ENCODE results near the gene CMAS.

Gene CMAS

DNA sequence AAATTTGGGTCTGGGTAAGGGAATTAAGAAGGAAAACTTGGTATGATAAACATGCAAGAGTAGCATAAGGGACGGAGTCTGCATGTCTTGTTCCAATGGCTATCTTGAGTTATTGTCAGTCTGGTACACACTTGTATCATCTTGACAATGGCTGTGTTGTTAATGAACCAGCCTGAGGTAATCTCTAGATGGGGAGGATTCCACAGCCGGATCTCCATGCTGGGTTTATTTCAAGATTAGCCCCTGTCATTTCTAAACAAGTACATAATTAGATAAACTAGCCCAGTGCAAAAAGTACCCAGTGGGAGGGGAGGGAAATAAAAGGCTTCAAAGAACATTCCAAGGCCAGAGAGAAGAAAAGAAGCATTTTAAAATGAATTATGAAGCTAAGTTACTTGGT lies 16.5 kb upstream of the CMAS start:
- no peaks in the 10 kb centered on the region for H3K36me3 ChIP-seq
- H3K9me3 ChIP-seq: peaks cover 5% of the 10 kb centered on the region
- H3K4me3 ChIP-seq: no peak overlapping the region
- no peak overlapping the region for H3K4me2 ChIP-seq
- H3K9ac ChIP-seq: no peak overlapping the region
- H3K27me3 ChIP-seq: no peaks in the 10 kb centered on the region
- H4K20me1 ChIP-seq: no peaks in the 10 kb centered on the region
- no peak overlapping the region for H3K27ac ChIP-seq
- peaks cover 4% of the 10 kb centered on the region; the same call in 1 of the 2 replicates for H3K4me1 ChIP-seq
- TF ChIP-seq Cebpa-rat (IDR thresholded peaks at IDR 0.05): no peak

DNA sequence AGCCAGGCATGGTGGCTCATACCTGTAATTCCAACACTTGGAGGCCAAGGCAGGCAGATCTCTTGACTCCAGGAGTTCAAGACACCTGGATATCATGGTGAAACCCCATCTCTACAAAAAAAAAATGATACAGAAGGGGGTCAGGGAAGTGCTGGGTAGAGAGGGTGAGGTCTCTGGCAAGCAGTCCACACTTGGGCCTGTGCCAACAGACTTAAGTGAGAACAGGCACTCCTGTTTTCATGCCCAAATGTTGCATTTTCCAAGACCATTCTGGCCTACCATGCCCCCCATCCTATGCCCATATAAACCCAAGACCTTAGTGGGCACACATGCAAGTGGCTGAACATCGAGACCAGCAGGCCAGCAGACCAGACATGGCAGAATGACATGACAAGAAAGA lies 16.0 kb upstream of the CMAS start:
- H3K4me2 ChIP-seq: no peak overlapping the region
- H3K27me3 ChIP-seq: no peaks in the 10 kb centered on the region
- no peak for TF ChIP-seq Cebpa-rat (IDR thresholded peaks at IDR 0.05)
- no peak overlapping the region for H3K9ac ChIP-seq
- no peak overlapping the region for H3K27ac ChIP-seq
- no peaks in the 10 kb centered on the region; the same call in 1 of the 2 replicates for H3K9me3 ChIP-seq
- H3K4me1 ChIP-seq: peaks cover 9% of the 10 kb centered on the region; the same call in 1 of the 2 replicates
- H4K20me1 ChIP-seq: no peaks in the 10 kb centered on the region
- no peak overlapping the region for H3K4me3 ChIP-seq
- no peaks in the 10 kb centered on the region for H3K36me3 ChIP-seq

DNA sequence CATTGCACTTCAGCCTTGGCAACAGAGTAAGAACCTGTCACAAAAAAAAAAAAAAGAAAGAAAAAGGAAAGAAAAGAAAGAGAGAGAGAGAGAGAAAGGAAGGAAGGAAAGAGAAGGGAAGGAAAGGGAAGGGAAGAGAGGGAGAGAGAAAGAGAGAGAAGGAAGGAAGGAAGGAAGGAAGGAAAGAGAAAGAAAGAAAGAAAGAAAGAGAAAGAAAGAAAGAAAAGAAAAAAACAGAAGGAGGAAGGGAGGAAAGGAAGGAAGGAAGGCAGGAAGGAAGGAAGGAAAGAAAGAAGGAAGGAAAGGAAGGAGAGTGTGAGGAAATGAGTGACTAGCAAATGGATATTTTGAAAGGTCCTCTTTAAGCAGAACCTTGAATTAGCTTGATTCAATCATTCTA lies 13.3 kb upstream of the CMAS start:
- H4K20me1 ChIP-seq: no peaks in the 10 kb centered on the region
- H3K27ac ChIP-seq: no peak overlapping the region
- no peaks in the 10 kb centered on the region for H3K9me3 ChIP-seq
- no peaks in the 10 kb centered on the region for H3K27me3 ChIP-seq
- H3K9ac ChIP-seq: no peak overlapping the region
- TF ChIP-seq Cebpa-rat (IDR thresholded peaks at IDR 0.05): no peak
- H3K36me3 ChIP-seq: no peaks in the 10 kb centered on the region
- peaks cover 10% of the 10 kb centered on the region; the same call in 1 of the 2 replicates for H3K4me1 ChIP-seq
- H3K4me2 ChIP-seq: no peak overlapping the region
- no peak overlapping the region for H3K4me3 ChIP-seq

DNA sequence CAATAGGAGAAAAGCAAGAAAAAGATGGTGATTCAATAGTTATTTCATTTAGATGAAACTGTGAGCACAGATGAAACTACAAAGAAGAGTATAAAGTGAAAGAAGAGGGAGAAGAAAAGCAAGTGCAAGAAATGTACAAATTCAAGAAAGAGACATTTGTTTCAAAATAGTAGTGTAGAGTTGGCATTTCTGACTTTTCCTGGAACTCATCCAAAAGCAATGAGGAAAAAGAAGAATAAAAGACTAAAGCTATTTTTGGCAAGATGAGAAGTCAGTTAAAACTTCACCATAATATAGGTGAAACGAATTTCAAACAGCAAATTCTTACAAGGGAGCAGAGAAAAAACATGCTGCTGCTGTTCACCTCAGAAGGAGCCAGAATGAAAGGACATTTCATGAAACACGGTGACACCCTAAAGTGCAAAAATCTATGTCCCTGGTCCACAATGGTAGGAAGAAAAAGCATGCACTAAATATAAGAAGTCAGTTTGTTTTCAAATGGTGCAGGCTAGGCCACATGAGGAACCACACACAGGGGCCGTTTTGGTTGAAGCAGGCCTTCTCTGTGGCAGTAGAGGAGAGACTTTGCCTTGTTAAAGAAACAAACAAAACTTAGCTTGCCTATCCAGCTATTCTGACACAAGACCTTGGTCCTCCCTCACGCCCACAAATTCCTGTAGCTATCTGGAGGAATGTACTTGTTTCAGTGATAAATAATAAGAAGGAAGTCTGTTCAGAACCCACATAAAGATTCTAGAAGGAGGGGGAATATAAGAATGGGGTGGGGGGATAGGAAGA lies 11.1 kb upstream of the CMAS start:
- H3K27ac ChIP-seq: no peak overlapping the region
- peak overlapping the region; percentile 19; the same call in 1 of the 2 replicates for H3K4me2 ChIP-seq
- H3K27me3 ChIP-seq: no peaks in the 10 kb centered on the region
- peaks cover 10% of the 10 kb centered on the region; the same call in 1 of the 2 replicates for H3K4me1 ChIP-seq
- TF ChIP-seq Cebpa-rat (IDR thresholded peaks at IDR 0.05): no peak
- H3K4me3 ChIP-seq: no peak overlapping the region
- H3K36me3 ChIP-seq: no peaks in the 10 kb centered on the region
- H3K9me3 ChIP-seq: no peaks in the 10 kb centered on the region
- no peak overlapping the region for H3K9ac ChIP-seq
- H4K20me1 ChIP-seq: no peaks in the 10 kb centered on the region

DNA sequence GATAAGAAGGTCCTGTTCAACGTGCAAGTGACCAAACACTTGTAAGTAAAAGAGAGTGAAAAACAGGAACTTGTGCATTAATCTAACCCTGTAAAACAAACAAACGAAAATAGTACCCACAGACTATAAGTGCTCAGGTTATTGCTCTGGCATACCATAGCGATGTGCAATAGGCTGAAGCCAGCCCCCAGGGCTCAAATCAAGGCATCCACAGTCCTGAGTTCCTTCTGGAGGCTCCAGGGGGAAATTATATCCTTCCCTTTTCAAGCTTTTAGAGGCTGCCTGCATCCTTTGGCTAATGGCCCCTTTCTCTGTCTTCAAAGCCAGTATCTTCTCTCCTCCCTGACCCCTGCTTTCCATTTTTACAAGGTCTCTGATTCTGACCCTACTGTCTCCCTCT lies 8.1 kb upstream of the CMAS start:
- TF ChIP-seq Cebpa-rat (IDR thresholded peaks at IDR 0.05): no peak
- H3K9me3 ChIP-seq: no peaks in the 10 kb centered on the region
- peaks cover 10% of the 10 kb centered on the region; the same call in 1 of the 2 replicates for H3K4me1 ChIP-seq
- H3K27me3 ChIP-seq: no peaks in the 10 kb centered on the region
- H3K27ac ChIP-seq: no peak overlapping the region
- no peak overlapping the region for H3K4me3 ChIP-seq
- no peaks in the 10 kb centered on the region for H3K36me3 ChIP-seq
- H3K4me2 ChIP-seq: no peak overlapping the region
- H3K9ac ChIP-seq: no peak overlapping the region
- H4K20me1 ChIP-seq: no peaks in the 10 kb centered on the region

DNA sequence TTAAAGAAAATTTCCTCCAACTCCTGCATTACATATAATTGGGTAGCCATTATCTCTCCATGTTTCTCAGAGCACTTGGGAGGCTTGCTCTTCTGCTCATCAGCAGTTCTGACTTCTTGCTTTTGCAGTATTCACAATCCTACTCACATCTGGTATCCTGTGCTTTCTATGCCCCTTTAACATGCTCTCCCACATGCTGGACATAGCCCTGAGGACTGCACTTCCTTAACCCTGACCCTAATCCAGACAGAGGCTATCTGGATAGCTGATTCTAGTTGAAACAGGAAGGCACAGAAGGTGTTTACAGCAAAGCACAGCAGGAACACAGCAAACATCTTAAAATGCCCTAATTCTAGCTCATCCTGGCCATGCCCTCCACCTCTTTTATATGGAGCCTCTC lies 7.3 kb upstream of the CMAS start:
- Histone ChIP-seq H4K20me1 (no peaks in the 10 kb centered on the region), H3K4me1 (peaks cover 10% of the 10 kb centered on the region; the same call in 1 of the 2 replicates), H3K27me3 (no peaks in the 10 kb centered on the region), H3K4me2 (no peak overlapping the region), H3K4me3 (no peak overlapping the region), H3K9me3 (no peaks in the 10 kb centered on the region), H3K27ac (no peak overlapping the region), H3K9ac (no peak overlapping the region), H3K36me3 (no peaks in the 10 kb centered on the region)
- no peak for TF ChIP-seq Cebpa-rat (IDR thresholded peaks at IDR 0.05)

DNA sequence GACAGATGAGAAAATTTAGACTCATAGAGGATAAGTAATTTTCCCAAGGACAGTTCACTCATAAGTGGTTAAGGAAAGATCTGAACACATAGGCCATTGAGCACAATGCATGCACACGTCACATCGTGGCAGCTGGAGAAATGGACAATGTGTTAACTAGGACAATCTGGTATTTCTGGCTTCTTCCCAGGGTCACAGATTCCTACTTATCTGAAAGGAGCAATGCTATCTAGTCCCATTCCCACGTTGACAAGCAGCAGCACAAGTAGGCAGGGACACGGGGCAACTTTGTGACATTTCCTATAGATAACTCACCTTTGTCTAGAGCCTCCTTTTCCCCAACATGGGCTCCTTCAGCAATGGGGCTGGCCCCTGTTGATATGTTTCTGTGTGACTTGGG lies 6.7 kb upstream of the CMAS start:
- Histone ChIP-seq H3K4me1 (peaks cover 8% of the 10 kb centered on the region; the same call in 1 of the 2 replicates), H3K4me2 (no peak overlapping the region), H3K36me3 (no peaks in the 10 kb centered on the region), H3K9ac (no peak overlapping the region), H3K9me3 (no peaks in the 10 kb centered on the region), H3K27me3 (no peaks in the 10 kb centered on the region), H4K20me1 (no peaks in the 10 kb centered on the region), H3K27ac (no peak overlapping the region), H3K4me3 (no peak overlapping the region)
- TF ChIP-seq Cebpa-rat (IDR thresholded peaks at IDR 0.05): no peak

DNA sequence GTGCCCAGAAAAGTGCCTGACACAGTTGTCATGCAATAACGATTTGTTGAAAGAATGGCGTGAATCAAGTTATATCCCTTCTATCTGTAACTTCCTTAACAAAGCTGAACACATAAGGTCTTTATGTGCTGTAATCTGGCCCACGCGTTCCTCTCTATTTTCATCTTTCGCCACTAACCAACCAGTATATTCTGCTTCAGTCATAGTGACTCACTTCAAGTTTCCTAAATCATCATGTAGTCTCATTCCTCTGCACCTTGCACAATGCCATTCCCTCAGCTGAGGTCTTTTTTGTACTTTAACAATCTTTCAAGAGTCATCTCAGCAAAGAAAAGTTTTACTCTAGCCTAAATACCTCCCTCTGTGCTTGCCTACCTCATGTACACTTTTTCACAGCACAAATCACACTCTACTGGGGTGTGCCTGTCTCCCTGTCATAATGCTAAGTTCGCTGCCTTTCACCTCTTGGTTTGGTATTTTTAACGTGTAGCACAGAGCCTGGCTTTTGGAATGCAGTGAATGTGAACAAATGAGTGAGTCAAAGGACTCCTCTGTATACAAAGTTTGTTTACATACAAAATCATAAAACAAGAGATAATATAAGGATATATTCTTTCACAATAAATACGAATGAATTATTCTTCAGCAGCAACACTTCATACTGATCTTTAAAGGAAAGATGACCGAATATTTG lies 2.9 kb upstream of the CMAS start:
- Histone ChIP-seq H3K27me3 (no peaks in the 10 kb centered on the region), H3K4me3 (no peak overlapping the region), H3K4me2 (no peak overlapping the region), H3K9me3 (no peaks in the 10 kb centered on the region), H3K4me1 (peaks cover 13% of the 10 kb centered on the region), H3K27ac (no peak overlapping the region), H4K20me1 (no peaks in the 10 kb centered on the region; the same call in 1 of the 2 replicates), H3K36me3 (no peaks in the 10 kb centered on the region), H3K9ac (no peak overlapping the region)
- no peak for TF ChIP-seq Cebpa-rat (IDR thresholded peaks at IDR 0.05)

DNA sequence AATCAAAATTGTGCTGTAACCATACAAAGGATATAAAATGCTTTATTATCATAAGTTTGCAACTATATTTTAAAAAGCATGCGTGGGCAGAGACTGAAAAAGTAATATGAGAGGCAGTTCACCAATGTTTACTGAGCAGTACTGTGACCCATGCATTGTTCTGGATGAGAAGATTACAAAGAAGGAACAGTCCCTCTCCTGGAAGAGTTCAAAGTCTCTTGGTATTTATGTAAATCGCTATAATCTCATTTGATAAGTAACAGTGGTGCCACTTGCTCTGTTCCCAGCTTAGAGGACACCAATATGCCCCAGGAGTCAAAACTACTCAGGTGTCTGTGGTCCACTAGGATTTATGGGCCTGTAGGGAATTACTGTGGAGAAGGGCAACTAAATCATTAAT lies 2.1 kb upstream of the CMAS start:
- Histone ChIP-seq H3K27ac (no peak overlapping the region), H3K27me3 (no peaks in the 10 kb centered on the region), H3K9me3 (no peaks in the 10 kb centered on the region), H3K9ac (no peak overlapping the region), H4K20me1 (peaks cover 8% of the 10 kb centered on the region; the same call in 1 of the 2 replicates), H3K4me2 (no peak overlapping the region), H3K4me3 (no peak overlapping the region), H3K4me1 (peaks cover 13% of the 10 kb centered on the region), H3K36me3 (peaks cover 5% of the 10 kb centered on the region)
- TF ChIP-seq Cebpa-rat (IDR thresholded peaks at IDR 0.05): no peak

DNA sequence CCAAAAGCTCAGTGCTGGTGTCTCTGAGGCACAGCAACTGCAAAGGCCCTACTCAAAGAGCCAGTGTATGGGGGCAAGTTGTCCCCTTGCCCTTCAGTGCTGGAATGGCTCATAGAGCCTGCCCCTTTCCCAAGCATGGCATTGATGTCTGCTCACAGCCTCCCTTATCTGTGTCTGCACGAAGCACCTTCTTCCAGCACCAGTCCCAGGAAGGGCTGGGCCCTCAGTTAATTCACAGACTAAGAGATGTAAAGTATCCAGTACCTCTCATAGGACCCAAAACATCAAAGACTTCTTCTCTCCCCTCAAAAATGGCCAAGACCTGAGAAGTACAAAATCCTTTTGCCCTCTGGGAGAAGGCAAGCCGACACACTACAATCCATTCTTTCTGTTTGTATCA lies 1.6 kb upstream of the CMAS start:
- Histone ChIP-seq H3K4me1 (peaks cover 13% of the 10 kb centered on the region), H3K4me2 (no peak overlapping the region), H4K20me1 (peaks cover 11% of the 10 kb centered on the region; the same call in 1 of the 2 replicates), H3K36me3 (peaks cover 9% of the 10 kb centered on the region), H3K27me3 (no peaks in the 10 kb centered on the region), H3K9me3 (no peaks in the 10 kb centered on the region), H3K4me3 (no peak overlapping the region), H3K27ac (no peak overlapping the region), H3K9ac (no peak overlapping the region)
- TF ChIP-seq Cebpa-rat (IDR thresholded peaks at IDR 0.05): no peak
